GM21786 (cell line): ENCODE results near the gene PGBD4.

Source experiments
- ATAC-seq: cut with Tn5 transposase; IDR thresholded peaks from one replicate; pipeline ENCODE4 v1.9.1; 2021; ENCODE audit not compliant: unreplicated experiment

PGBD4 gene

DNA sequence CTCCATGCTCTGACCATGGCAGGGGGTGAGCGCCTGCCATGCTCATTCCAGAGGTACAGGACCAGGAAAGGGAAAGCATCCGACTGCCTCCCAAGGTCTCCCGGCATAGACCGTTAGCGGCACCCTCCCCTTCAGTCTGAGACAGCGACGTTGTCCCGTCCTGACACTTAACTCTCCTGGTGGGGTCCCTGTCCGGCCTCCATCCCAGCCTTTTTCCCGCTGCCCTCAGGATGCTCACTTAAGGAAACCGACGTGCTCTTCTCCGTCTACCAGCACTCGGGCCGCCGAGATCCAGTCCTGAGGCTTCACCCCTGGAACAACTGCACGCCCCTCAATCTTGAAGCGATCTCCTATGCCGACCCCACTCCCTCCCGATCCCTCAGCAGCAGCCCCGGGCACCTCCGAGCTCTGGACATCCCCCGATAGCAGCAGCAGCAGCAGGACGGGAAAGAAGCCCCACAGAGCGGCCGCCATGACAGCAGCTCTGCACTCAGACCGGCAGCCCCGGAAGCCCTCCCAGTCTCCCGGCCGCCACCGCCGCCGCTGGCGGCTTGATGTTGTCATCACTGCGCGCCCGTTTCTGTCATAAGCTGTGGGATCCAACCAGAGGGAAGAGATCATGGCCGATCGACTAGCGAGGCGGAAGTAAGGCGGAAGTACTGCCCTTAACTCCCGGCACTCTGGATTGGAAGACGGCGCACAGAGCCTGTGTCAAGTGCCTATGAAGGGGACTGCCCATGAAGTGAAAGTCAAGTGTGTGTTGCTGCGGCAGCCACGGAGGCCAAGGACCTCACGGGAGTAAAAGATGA lies at the start of gene PGBD4, which contains the start of gene EMC7:
Gene PGBD4 (plus strand): TSS at position 718 of the 809 bp plus-strand sequence. CDS start 449 bp downstream, outside the sequence.
Gene EMC7 (minus strand): TSS at position 497 of the 809 bp plus-strand sequence. CDS start 23 bp downstream, at position 474.
- ATAC-seq: peak; percentile 99

DNA sequence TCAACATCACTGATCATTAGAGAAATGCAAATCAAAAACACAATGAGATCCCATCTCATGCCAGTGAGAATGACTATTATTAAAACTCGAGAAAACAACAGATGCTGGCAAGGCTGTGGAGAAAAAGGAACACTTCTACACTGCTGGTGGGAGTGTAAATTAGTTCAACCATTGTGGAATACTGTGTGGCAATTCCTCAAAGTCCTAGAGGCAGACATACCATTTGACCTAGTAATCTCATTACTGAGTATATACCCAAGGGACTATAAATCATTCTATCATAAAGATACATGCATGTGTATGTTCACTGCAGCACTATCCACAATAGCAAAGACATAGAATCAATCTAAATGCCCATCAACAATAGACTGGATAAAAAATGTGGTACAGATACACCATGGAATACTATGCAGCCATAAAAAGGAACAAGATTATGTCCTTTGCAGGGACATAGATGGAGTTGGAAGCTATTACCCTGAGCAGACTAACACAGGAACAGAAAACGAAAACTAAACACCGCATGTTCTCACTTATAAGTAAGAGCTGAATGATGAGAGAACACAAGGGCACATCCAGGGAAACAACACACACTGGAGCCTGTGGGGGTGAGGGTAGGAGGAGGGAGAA lies 47.7 kb upstream of the PGBD4 start:
- no peak for ATAC-seq

DNA sequence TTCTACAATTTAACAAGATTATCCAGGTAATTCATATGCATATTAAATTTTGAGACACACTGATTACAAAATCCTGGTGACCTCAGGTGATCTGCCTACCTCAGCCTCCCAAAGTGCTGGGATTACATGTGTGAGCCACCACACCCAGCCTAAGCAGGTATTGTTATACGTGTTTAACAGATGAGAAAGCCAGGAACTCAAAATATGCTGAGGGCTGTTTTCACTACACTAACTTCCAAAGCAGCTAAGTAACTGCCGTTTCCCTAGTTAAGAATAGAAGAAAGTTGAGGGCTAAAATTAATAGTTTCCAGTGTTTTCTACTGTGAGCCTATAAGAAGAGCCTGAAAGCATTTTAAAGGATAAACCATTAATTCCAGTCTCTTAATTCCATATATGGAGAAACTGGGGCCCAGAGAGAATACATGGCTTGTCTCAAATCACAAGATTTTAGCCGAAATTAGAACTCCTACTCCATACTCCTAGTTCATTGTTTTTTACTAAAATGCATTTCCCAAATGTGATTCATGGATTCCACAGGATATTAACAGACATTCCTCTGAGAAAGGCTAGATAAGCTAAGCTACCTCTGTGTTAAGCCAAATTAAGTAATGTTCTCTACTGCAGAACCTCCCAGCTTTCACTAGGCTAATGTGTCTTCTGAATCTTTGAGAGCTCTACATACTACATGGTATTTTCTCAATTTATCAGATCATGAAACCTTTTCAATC lies 45.9 kb upstream of the PGBD4 start:
- no peak for ATAC-seq

DNA sequence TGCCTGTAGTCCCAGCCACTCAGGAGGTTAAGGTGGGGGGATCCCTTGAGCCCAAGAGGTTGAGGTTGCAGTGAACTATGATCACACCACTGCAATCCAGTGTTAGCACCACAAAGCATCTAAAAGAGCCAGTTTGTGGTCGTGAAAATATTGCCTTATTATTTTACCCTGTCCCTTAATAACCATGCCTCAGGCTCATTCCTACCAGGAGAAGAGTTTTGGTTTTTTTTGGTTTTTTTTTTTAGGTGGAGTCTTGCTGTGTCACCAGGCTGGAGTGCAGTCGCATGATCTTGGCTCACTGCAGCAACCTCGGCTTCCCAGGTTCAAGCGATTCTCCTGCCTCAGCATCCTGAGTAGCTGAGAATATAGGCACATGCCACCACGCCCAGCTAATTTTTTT lies 45.0 kb upstream of the PGBD4 start:
- ATAC-seq: no peak

- no peak for ATAC-seq
These were observed 42.4 kb upstream of the PGBD4 start for GRCh38 chr15:34059476-34059875.

DNA sequence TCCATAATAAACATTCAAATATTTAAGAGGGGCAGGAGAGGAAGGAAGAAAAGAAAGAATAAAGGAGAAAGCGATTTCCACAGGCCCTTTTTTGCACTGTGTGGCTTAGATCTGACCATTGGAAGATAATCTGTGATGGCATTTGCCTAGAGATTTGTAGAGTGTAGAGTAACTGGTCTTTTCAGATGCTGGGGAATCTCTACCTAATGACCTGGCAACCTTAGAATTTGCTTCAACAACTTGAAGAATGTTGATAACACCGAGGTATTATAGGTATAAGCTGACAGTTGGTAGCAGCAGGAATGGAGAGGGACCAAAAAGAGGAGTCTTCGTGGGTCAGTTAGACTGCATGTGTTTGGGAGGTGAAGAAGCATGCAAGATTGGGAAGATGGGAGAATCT lies 41.9 kb upstream of the PGBD4 start:
- no peak for ATAC-seq

GRCh38 chr15:34064438-34064837 lies 37.4 kb upstream of the PGBD4 start:
- no peak for ATAC-seq

- ATAC-seq: no peak
These were observed 36.6 kb upstream of the PGBD4 start for GRCh38 chr15:34065261-34065660.

- ATAC-seq: no peak
These were observed 35.9 kb upstream of the PGBD4 start for GRCh38 chr15:34065941-34066340.

GRCh38 chr15:34070003-34070402 lies 31.9 kb upstream of the PGBD4 start:
- ATAC-seq: no peak

GRCh38 chr15:34076785-34077184 lies 25.1 kb upstream of the PGBD4 start:
- ATAC-seq: no peak

GRCh38 chr15:34078900-34079299 lies 23.0 kb upstream of the PGBD4 start:
- ATAC-seq: no peak

GRCh38 chr15:34079904-34080303 lies 22.0 kb upstream of the PGBD4 start:
- no peak for ATAC-seq

DNA sequence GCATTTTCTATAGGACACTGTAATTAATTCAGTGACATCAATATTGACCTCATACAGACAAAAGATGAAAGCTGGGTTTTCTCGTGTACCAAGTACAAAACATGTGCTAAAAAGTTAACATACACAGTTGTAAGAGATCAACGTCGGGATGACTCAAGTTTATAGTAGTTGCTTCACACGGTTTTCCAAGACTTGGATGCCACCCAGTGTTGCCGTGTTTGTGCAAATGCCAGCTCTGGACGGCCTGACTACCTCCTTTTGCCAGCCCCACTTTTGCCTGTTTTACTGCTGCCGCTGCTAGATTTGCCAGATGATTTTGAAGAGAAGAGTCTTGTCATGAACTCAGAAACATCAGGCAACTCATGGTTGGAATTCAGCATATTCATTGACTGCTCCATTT lies 17.8 kb upstream of the PGBD4 start:
- ATAC-seq: no peak

- no peak for ATAC-seq
These were observed 16.1 kb upstream of the PGBD4 start for GRCh38 chr15:34085746-34086145.

DNA sequence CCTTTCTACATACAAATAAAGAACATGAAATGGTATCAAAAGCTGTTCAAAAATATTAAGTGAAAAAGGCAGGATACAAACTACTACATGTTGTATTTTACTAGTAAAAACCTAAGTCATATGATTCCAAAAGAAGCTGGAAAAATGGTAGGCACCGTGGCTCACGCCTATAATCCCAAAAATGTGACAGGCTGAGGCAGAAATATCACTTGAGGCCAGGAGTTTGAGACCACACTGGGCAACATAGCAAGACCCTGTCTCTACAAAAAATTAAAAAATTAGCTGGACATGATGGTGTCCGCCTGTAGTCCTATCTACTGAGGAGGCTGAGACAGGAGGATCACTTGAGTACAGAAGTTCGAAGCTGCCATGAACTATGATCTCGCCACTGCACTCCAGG lies 2.0 kb upstream of the PGBD4 start:
- ATAC-seq: no peak

DNA sequence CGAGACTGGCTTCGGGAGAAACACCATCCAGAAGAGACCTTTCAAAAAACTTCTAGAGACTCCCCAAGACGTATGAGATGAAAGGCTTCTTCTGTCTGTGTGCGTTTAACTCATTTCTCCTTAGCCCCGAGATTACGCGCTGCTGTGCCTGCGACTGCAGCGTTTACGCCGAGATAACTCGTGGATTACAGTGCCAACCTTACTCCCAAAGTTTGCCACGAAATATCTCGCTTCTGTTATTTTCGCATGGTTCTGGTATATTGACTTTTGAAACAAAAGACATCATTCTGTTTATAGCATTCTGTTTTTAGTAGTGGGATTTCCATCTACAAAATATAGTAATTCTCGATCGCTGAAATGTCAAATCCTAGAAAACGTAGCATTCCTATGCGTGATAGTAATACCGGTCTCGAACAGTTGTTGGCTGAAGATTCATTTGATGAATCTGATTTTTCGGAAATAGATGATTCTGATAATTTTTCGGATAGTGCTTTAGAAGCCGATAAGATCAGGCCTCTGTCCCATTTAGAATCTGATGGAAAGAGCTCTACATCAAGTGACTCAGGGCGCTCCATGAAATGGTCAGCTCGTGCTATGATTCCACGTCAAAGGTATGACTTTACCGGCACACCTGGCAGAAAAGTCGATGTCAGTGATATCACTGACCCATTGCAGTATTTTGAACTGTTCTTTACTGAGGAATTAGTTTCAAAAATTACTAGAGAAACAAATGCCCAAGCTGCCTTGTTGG lies 467 bp downstream of the PGBD4 start:
- no peak for ATAC-seq

- no peak for ATAC-seq
These were observed 4.5 kb downstream of the PGBD4 start for GRCh38 chr15:34106423-34106822.

DNA sequence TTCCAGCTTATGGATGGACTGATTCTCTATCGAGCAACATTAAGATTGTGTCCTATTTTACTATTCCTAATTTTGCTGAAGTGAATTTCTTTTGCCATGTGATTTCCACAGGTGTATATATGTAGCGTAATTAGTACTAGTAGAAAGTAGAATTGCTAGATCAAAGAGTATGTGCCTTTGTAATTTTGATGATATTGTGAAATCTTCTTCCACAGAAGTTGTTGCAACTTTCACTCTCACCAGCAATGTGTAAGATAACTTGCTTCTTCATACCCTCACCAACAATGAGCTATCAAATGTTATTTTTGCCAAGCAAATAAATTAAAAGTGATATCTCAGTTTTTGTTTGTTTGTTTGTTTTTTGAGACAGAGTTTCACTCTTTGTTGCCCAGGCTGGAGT lies 5.4 kb downstream of the PGBD4 start:
- ATAC-seq: no peak

- ATAC-seq: no peak
These were observed 8.1 kb downstream of the PGBD4 start for GRCh38 chr15:34109797-34110663.
